Endothelial cell of umbilical vein (primary cell): ENCODE data around the gene ZSWIM7. TPM values are rescaled to one million over a fixed set of nuclear protein-coding genes. Genes with fewer than 3 reads are reported as not detected.

ENCODE experiments used
- BruUV-seq: library from RNA; stranded (reverse); fragments of 400-500 nt; replicated peaks from 2 replicates; lab custom pipeline; 2021; lab: Mats Ljungman, UMichigan
- CTCF ChIA-PET: fragments of 300-600, 350-600 bp; sonication (Branson Sonifier 250); formaldehyde crosslinking; loops from one replicate; lab custom pipeline; 2021; ENCODE audit warnings: antibody characterized with exemption, inconsistent platforms; lab: Charles Lee
- POLR2A ChIA-PET: fragments of 300-600, 350-600 bp; sonication (Branson Sonifier 250); formaldehyde crosslinking; loops from one replicate; lab custom pipeline; 2021; ENCODE audit warnings: antibody characterized with exemption, inconsistent platforms; lab: Charles Lee
- DNase-seq: peaks from one replicate; pipeline ENCODE4 v3.0.0-alpha.2; 2011; ENCODE audit warnings: low read depth, low spot score
- FAIRE-seq: peaks from 2 replicates; lab custom pipeline; 2011; peaks lifted over from hg19 to GRCh38; lab: Jason Lieb, UNC
- H2AFZ ChIP-seq: 2 replicates; pipeline ENCODE4 v1.6.0; 2012; ENCODE audit warnings: low read depth, low read length, control low read depth, inconsistent platforms
- H3K27ac ChIP-seq: 2 replicates; pipeline ENCODE4 v1.5.1; 2011; ENCODE audit warnings: low read depth, mild to moderate bottlenecking, control low read depth, low read length, moderate library complexity; ENCODE audit not compliant: insufficient read depth
- H3K27me3 ChIP-seq, 2 experiments: 2 replicates each; pipeline versions ENCODE4 v1.6.0 to v1.6.1; 2011; ENCODE audit warnings: low read length in 2 of 2, mixed read lengths in 1 of 2; ENCODE audit not compliant: control insufficient read depth in 2 of 2, insufficient read depth in 2 of 2
- H3K36me3 ChIP-seq, 2 experiments: 2 replicates in 1 of 2; 3 replicates in 1 of 2; pipeline ENCODE4 v1.5.1; 2011; ENCODE audit warnings: low read length in 2 of 2, mild to moderate bottlenecking in 1 of 2, moderate library complexity in 1 of 2; ENCODE audit not compliant: control insufficient read depth in 2 of 2, insufficient read depth in 2 of 2; ENCODE audit errors: extremely low read depth in 1 of 2
- H3K4me1 ChIP-seq: 3 replicates; pipeline ENCODE4 v1.5.1; 2011; ENCODE audit warnings: mild to moderate bottlenecking, low read length; ENCODE audit not compliant: control insufficient read depth, insufficient read depth; ENCODE audit errors: extremely low read depth
- H3K4me2 ChIP-seq: 2 replicates; pipeline ENCODE4 v1.6.1; 2011; ENCODE audit warnings: low read length, control low read depth, mixed read lengths; ENCODE audit not compliant: insufficient read depth
- H3K4me3 ChIP-seq, 3 experiments: fragments of 200-600 bp in 1 of 3; sonication (generic), shearing (Covaris generic) in 1 of 3; replicated peaks in 1 of 3; 2 replicates each; pipeline ENCODE4 v1.5.1; 2011 to 2016; ENCODE audit warnings: control low read depth in 3 of 3, low read length in 3 of 3, mild to moderate bottlenecking in 2 of 3, inconsistent platforms in 1 of 3, low read depth in 1 of 3, moderate library complexity in 1 of 3; ENCODE audit not compliant: insufficient read depth in 1 of 3
- H3K79me2 ChIP-seq: 2 replicates; pipeline ENCODE4 v1.6.0; 2012; ENCODE audit warnings: low read length, inconsistent platforms; ENCODE audit not compliant: control insufficient read depth, insufficient read depth
- H3K9ac ChIP-seq: replicated peaks from 2 replicates; pipeline ENCODE3; 2011; ENCODE audit warnings: low read length, control low read depth; ENCODE audit not compliant: insufficient read depth; ENCODE audit errors: extremely low read depth
- H3K9me1 ChIP-seq: replicated peaks from 3 replicates; pipeline ENCODE4 v1.6.0; 2011; ENCODE audit warnings: mild to moderate bottlenecking, low read length; ENCODE audit not compliant: control insufficient read depth, insufficient read depth; ENCODE audit errors: extremely low read depth
- H3K9me3 ChIP-seq: replicated peaks from 2 replicates; pipeline ENCODE4 v1.5.1; 2012; ENCODE audit warnings: low read length, inconsistent platforms; ENCODE audit not compliant: control insufficient read depth, insufficient read depth
- H4K20me1 ChIP-seq: replicated peaks from 2 replicates; pipeline ENCODE3; 2011; ENCODE audit warnings: mild to moderate bottlenecking, low read length; ENCODE audit not compliant: control insufficient read depth, insufficient read depth; ENCODE audit errors: extremely low read depth
- EZH2 ChIP-seq: IDR thresholded peaks from 2 replicates; pipeline ENCODE4 v1.6.1; 2012; ENCODE audit warnings: borderline replicate concordance, low read depth, mild to moderate bottlenecking, moderate library complexity, low read length, inconsistent platforms; ENCODE audit not compliant: severe bottlenecking
- FOS ChIP-seq: IDR thresholded peaks from 2 replicates; pipeline ENCODE4 v1.6.1; 2011; ENCODE audit warnings: mild to moderate bottlenecking, low read length, moderate library complexity, borderline replicate concordance; ENCODE audit not compliant: insufficient read depth
- GATA2 ChIP-seq: IDR thresholded peaks from 2 replicates; pipeline ENCODE4 v1.7.0; 2011; ENCODE audit warnings: low read depth, mild to moderate bottlenecking, moderate library complexity, mixed read lengths, low read length; ENCODE audit not compliant: insufficient read length, insufficient read depth
- JUN ChIP-seq: IDR thresholded peaks from 2 replicates; pipeline ENCODE4 v1.6.1; 2011; ENCODE audit warnings: borderline replicate concordance, low read depth; ENCODE audit not compliant: insufficient read length, insufficient read depth
- MYC ChIP-seq: IDR thresholded peaks from one replicate; pipeline ENCODE4 v1.6.1; 2011; ENCODE audit warnings: mild to moderate bottlenecking, low read depth, low read length
- POLR2A ChIP-seq: IDR thresholded peaks from 2 replicates; pipeline ENCODE4 v1.6.1; 2012; ENCODE audit warnings: low read depth, mild to moderate bottlenecking, control low read depth, low read length
- POLR2AphosphoS5 ChIP-seq: IDR thresholded peaks from 2 replicates; pipeline ENCODE4 v1.6.1; 2012; ENCODE audit warnings: low read depth, mild to moderate bottlenecking, control low read depth, low read length, moderate library complexity; ENCODE audit not compliant: insufficient read depth
- dilution Hi-C: fragments of 300-500 bp; cut with MboI; formaldehyde crosslinking; loops from one replicate; pipeline ENCODE4 v1.15.0; 2019; ENCODE audit warnings: low sequenced_read_pairs; ENCODE audit not compliant: extremely low pct_ligation_motif_present
- intact Hi-C: fragments of 100-400 bp; cut with micrococcal nuclease; formaldehyde crosslinking; loops from one replicate; pipeline ENCODE4 v1.10.0; 2022
- polyA plus RNA-seq, 4 experiments: library from polyadenylated mRNA; depleted of rRNA in 3 of 4; stranded (reverse) in 3 of 4; unstranded in 1 of 4; fragments of >200 nt; gene quantifications; 2 replicates each; pipeline versions ENCODE4 v1.2.1 to v1.2.3, GENCODE V29; 2011 to 2012; ENCODE audit warnings: missing spikeins in 1 of 4
- total RNA-seq: library from RNA; stranded (reverse); gene quantifications from 2 replicates; pipeline ENCODE4 v1.2.3, GENCODE V29; 2021
- TF ChIP-seq, protein P1 (sequence below): IDR thresholded peaks from 2 replicates; pipeline ENCODE4 v1.6.1; 2011; ENCODE audit not compliant: insufficient read depth, insufficient read length
- TF ChIP-seq, protein P2 (sequence below), 2 donors: IDR thresholded peaks; 1 replicate in 1 of 2; 2 replicates in 1 of 2; pipeline ENCODE4 v1.5.1; 2011; ENCODE audit warnings: low read length in 2 of 2, mild to moderate bottlenecking in 2 of 2, moderate library complexity in 2 of 2, control low read depth in 1 of 2, inconsistent platforms in 1 of 2, low read depth in 1 of 2; ENCODE audit not compliant: insufficient read depth in 1 of 2; ENCODE audit errors: extremely low read depth in 1 of 2

ZSWIM7 gene
- total and polyA plus RNA-seq, 2 donors (not counting 3 experiments of a cell fraction or from before 2014, with no cell fraction given), result 18.0 to 33.8 TPM

DNA sequence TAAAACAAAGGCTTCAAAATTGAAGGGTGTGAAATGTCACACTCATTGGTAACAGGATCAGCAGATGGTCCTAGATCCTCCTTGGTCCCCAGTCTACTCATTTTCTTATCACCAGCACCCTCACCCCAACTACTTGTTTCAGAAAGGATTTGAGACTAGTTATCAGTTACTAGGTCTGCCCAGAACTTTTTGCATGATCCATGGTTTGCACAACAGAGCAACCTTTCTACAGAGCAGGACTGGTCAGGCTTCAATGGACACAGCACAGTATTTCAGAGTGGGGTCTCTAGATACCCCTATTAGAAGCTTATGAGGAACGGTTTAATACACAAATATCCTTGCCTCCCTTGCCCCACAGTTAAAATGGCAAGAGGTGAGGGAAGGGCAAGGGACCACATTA is 25.7 kb upstream of the ZSWIM7 start:
- Histone ChIP-seq H4K20me1 (no peaks in the 10 kb centered on the region), H3K27ac (no peak overlapping the region), H3K9me3 (no peaks in the 10 kb centered on the region), H3K79me2 (peaks cover 35% of the 10 kb centered on the region), H3K4me1 (peaks cover 24% of the 10 kb centered on the region), H2AFZ (no peak overlapping the region), H3K27me3 (no peaks in the 10 kb centered on the region), H3K36me3 (peaks cover 22 to 45% of the 10 kb centered on the region in 2 experiments), H3K9me1 (no peaks in the 10 kb centered on the region), H3K4me3 (no peak overlapping the region), H3K4me2 (no peak overlapping the region), H3K9ac (no peak overlapping the region)
- POLR2A ChIA-PET, result no interaction called here
- dilution Hi-C loops (no loop called here), intact Hi-C loops (loop anchor here (10.0 kb wide), 1 partner anchor 260 kb away; no protein-coding TSS in a partner anchor)
- TF ChIP-seq JUN, result no peak
- TF ChIP-seq GATA2, result no peak
- no peak for TF ChIP-seq MYC
- TF ChIP-seq, protein P1, sequence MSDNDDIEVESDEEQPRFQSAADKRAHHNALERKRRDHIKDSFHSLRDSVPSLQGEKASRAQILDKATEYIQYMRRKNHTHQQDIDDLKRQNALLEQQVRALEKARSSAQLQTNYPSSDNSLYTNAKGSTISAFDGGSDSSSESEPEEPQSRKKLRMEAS, result no peak
- TF ChIP-seq POLR2AphosphoS5, result no peak
- TF ChIP-seq FOS, result no peak
- no peak for TF ChIP-seq EZH2
- TF ChIP-seq, protein P2, sequence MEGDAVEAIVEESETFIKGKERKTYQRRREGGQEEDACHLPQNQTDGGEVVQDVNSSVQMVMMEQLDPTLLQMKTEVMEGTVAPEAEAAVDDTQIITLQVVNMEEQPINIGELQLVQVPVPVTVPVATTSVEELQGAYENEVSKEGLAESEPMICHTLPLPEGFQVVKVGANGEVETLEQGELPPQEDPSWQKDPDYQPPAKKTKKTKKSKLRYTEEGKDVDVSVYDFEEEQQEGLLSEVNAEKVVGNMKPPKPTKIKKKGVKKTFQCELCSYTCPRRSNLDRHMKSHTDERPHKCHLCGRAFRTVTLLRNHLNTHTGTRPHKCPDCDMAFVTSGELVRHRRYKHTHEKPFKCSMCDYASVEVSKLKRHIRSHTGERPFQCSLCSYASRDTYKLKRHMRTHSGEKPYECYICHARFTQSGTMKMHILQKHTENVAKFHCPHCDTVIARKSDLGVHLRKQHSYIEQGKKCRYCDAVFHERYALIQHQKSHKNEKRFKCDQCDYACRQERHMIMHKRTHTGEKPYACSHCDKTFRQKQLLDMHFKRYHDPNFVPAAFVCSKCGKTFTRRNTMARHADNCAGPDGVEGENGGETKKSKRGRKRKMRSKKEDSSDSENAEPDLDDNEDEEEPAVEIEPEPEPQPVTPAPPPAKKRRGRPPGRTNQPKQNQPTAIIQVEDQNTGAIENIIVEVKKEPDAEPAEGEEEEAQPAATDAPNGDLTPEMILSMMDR (IDR thresholded peaks at IDR 0.05; ENCODE audit: extremely low read depth in 1 of 2, insufficient read depth in 1 of 2, low read depth in 1 of 2, low read length in 2 of 2), result no peak
- no peak for TF ChIP-seq POLR2A
- no TSS peak for BruUV-seq
- DNase-seq (no peak), FAIRE-seq (no peak)
- CTCF ChIA-PET, result interaction anchor here (1.9 kb wide), 1 partner anchor 11 kb away, joined by 7 read pairs; no protein-coding TSS in a partner anchor
